Transverse colon (tissue), 4 donors: ENCODE results near the gene PSMD11.

Source experiments
- POLR2A ChIP-seq: fragments of 450-650 bp; IDR thresholded peaks from one replicate; pipeline ENCODE4 v1.6.1; 2016; ENCODE audit warnings: antibody characterized with exemption, mild to moderate bottlenecking, moderate library complexity
- POLR2AphosphoS5 ChIP-seq, 3 donors: sonication (generic); formaldehyde crosslinking; IDR thresholded peaks; one replicate each; pipeline ENCODE4 v1.6.1; 2016; ENCODE audit warnings: antibody characterized with exemption in 3 of 3
- TF ChIP-seq, protein P1 (sequence below), 5 experiments: fragments of 200-600 bp in 3 of 5; fragments of 450-650 bp in 2 of 5; sonication (generic) in 3 of 5; IDR thresholded peaks; 1 replicate in 2 of 5; 2 replicates in 3 of 5; pipeline ENCODE4 v1.5.1; 2016 to 2017; ENCODE audit warnings: antibody characterized with exemption in 5 of 5, inconsistent platforms in 3 of 5, mild to moderate bottlenecking in 2 of 5, moderate library complexity in 1 of 5

DNA sequence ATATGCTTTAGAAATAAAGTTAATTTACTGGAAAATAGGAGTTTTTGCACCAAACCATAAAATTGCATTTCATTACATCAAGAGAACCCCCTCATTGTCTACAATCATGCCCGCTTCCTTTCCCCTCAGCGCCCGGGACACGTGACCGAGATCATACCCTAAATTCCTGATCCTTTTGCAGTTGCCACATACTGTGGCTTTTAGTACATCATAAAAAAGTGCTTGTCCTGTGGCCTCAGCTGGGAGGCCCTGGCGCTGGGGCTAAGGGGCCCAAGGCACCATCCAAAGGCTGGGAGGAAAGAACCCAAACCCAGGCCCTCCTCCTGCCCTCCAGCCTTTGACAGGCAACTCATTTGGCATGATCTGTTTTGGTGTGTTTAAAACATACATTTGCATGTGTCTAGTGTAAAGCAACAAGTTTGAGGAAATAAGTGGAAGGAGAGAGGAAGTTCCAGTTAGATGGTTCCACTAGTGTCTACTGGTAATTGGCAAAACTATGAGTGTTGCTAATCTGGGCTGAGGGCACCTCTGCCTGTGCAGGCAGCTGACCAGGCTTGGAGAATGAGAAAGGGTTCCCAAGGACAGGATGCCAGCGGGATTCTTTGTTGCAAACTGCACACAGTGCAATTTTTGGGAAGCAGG is 48.5 kb downstream of the PSMD11 start:
- TF ChIP-seq, protein P1, sequence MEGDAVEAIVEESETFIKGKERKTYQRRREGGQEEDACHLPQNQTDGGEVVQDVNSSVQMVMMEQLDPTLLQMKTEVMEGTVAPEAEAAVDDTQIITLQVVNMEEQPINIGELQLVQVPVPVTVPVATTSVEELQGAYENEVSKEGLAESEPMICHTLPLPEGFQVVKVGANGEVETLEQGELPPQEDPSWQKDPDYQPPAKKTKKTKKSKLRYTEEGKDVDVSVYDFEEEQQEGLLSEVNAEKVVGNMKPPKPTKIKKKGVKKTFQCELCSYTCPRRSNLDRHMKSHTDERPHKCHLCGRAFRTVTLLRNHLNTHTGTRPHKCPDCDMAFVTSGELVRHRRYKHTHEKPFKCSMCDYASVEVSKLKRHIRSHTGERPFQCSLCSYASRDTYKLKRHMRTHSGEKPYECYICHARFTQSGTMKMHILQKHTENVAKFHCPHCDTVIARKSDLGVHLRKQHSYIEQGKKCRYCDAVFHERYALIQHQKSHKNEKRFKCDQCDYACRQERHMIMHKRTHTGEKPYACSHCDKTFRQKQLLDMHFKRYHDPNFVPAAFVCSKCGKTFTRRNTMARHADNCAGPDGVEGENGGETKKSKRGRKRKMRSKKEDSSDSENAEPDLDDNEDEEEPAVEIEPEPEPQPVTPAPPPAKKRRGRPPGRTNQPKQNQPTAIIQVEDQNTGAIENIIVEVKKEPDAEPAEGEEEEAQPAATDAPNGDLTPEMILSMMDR (IDR thresholded peaks at IDR 0.05) = no peak
- no peak for TF ChIP-seq POLR2A
- no peak for TF ChIP-seq POLR2AphosphoS5 (IDR thresholded peaks at IDR 0.05)
